SK-N-MC (cell line): Measurements from ENCODE around the gene C12orf56.

ENCODE experiments used
- EZH2 ChIP-seq: fragments of 200-600 bp; sonication (generic); IDR thresholded peaks from one replicate; pipeline ENCODE4 v1.6.1; 2017; ENCODE audit warnings: antibody characterized with exemption
- POLR2AphosphoS5 ChIP-seq: IDR thresholded peaks from 2 replicates; pipeline ENCODE4 v1.6.1; 2012; ENCODE audit warnings: mild to moderate bottlenecking, low read depth, low read length, borderline replicate concordance

DNA sequence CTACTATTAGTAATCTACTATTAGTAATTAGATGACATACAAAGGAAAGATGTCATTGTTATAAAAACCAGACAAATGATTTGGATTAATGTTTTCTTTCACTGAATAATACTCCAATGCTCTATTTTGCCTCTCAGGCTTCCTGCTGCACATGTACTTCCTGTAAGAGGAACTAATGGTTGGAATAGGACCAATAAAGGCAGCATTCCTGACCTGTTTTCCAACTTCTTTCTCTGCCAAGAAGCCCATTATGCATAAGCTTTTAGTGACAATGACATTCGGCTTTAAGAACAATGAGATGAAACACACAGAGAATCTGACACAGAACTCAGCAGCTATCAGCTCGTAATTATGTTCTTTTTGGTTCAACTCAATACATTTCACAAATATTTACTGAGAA is 5.2 kb upstream of the C12orf56 start:
- TF ChIP-seq POLR2AphosphoS5 (no peak), EZH2 (no peak)
